HepG2 (cell line): ENCODE results near the gene OR2T10. TPM values are rescaled to one million over a fixed set of nuclear protein-coding genes. Genes with fewer than 3 reads are reported as not detected.

ENCODE experiments used
- ATAC-seq: fragments of 200-7000 bp; cut with Tn5 transposase; 3 replicates; pipeline ENCODE4 v1.9.1; 2020; ENCODE audit warnings: mild to moderate bottlenecking, moderate library complexity
- BruUV-seq: library from RNA; stranded (reverse); fragments of 400-500 nt; replicated peaks from 2 replicates; lab custom pipeline; 2021; lab: Mats Ljungman, UMichigan
- CTCF ChIA-PET: fragments of 300-600 bp; formaldehyde crosslinking; extraction: SDS; loops from one replicate; lab custom pipeline; 2021; ENCODE audit warnings: low total read pairs, inconsistent platforms, low intra/inter-chr PET ratio; lab: Yijun Ruan, JAX
- POLR2A ChIA-PET: fragments of 350-600 bp; sonication (Branson Sonifier 250); formaldehyde crosslinking; loops from one replicate; lab custom pipeline; 2020; ENCODE audit warnings: antibody characterized with exemption, inconsistent platforms; lab: Yijun Ruan, JAX
- DNase-seq: peaks from one replicate; pipeline ENCODE4 v3.0.0-alpha.2; 2015; ENCODE audit warnings: low spot score
- FAIRE-seq: peaks from 3 replicates; lab custom pipeline; 2011; peaks lifted over from hg19 to GRCh38; lab: Jason Lieb, UNC
- H2AFZ ChIP-seq: one replicate; pipeline ENCODE4 v1.6.1; 2011; ENCODE audit warnings: low read length, inconsistent platforms
- H3K27ac ChIP-seq: fragments of 300-600 bp; 3 replicates; pipeline ENCODE4 v1.8.0; 2011; ENCODE audit warnings: mixed run types, mild to moderate bottlenecking, mixed read lengths, low read length, inconsistent platforms; ENCODE audit not compliant: insufficient read depth; ENCODE audit errors: extremely low read length
- H3K27me3 ChIP-seq, 2 experiments: fragments of 200-600 bp in 1 of 2; 2 replicates in 1 of 2; 3 replicates in 1 of 2; pipeline versions ENCODE4 v1.6.0 to v1.8.0; 2011; ENCODE audit warnings: low read length in 2 of 2, mild to moderate bottlenecking in 2 of 2, moderate library complexity in 2 of 2, inconsistent platforms in 1 of 2; ENCODE audit not compliant: insufficient read depth in 2 of 2, control insufficient read depth in 1 of 2
- H3K36me3 ChIP-seq, 2 experiments: fragments of 200-600 bp in 1 of 2; replicated peaks in 1 of 2; 2 replicates in 1 of 2; 3 replicates in 1 of 2; pipeline versions ENCODE4 v1.5.1 to v1.8.0; 2011; ENCODE audit warnings: low read length in 2 of 2, inconsistent platforms in 1 of 2; ENCODE audit not compliant: insufficient read depth in 2 of 2, control insufficient read depth in 1 of 2
- H3K4me1 ChIP-seq: 2 replicates; pipeline ENCODE4 v1.5.1; 2012; ENCODE audit warnings: low read length, inconsistent platforms; ENCODE audit not compliant: insufficient read depth
- H3K4me2 ChIP-seq: 2 replicates; pipeline ENCODE4 v1.6.0; 2011; ENCODE audit warnings: low read depth, low read length, inconsistent platforms
- H3K4me3 ChIP-seq, 3 experiments: fragments of 200-600 bp in 1 of 3; sonication (generic), shearing (Covaris generic) in 1 of 3; replicated peaks in 1 of 3; 2 replicates each; pipeline ENCODE4 v1.5.1; 2011 to 2016; ENCODE audit warnings: low read length in 3 of 3, inconsistent platforms in 2 of 3, low read depth in 2 of 3, mild to moderate bottlenecking in 2 of 3, control low read depth in 1 of 3, mixed read lengths in 1 of 3; ENCODE audit not compliant: insufficient read depth in 1 of 3
- H3K79me2 ChIP-seq: one replicate; pipeline ENCODE4 v1.6.1; 2011; ENCODE audit warnings: low read length, inconsistent platforms; ENCODE audit not compliant: insufficient read depth
- H3K9ac ChIP-seq: 2 replicates; pipeline ENCODE4 v1.6.0; 2011; ENCODE audit warnings: mild to moderate bottlenecking, low read depth, low read length, inconsistent platforms; ENCODE audit not compliant: insufficient read depth
- H3K9me3 ChIP-seq: 2 replicates; pipeline ENCODE4 v1.5.1; 2012; ENCODE audit warnings: mild to moderate bottlenecking, low read length
- H4K20me1 ChIP-seq: 2 replicates; pipeline ENCODE4 v1.6.0; 2011; ENCODE audit warnings: inconsistent platforms, mild to moderate bottlenecking, low read length, moderate library complexity; ENCODE audit not compliant: insufficient read depth
- FOXJ3 ChIP-seq: sonication (generic); formaldehyde crosslinking; IDR thresholded peaks from 2 replicates; pipeline ENCODE4 v1.4.0; 2020; ENCODE audit warnings: missing genetic modification reagents, mild to moderate bottlenecking, borderline replicate concordance
- GFI1 ChIP-seq: sonication (generic); formaldehyde crosslinking; IDR thresholded peaks from 2 replicates; pipeline ENCODE4 v1.5.0; 2020; ENCODE audit warnings: missing genetic modification reagents, mild to moderate bottlenecking, borderline replicate concordance
- HNRNPH1 ChIP-seq: fragments of 200-400 bp; formaldehyde crosslinking; optimal IDR thresholded peaks from 2 replicates; pipeline ENCODE3; 2017; ENCODE audit warnings: mild to moderate bottlenecking, low read depth, low read length
- HNRNPUL1 ChIP-seq: fragments of 200-400 bp; formaldehyde crosslinking; IDR thresholded peaks from 2 replicates; pipeline ENCODE4 v1.6.1; 2017; ENCODE audit warnings: low read depth, mild to moderate bottlenecking, low read length, moderate library complexity
- KDM5B ChIP-seq: sonication (generic); formaldehyde crosslinking; IDR thresholded peaks from 2 replicates; pipeline ENCODE4 v1.4.0; 2020; ENCODE audit warnings: missing genetic modification reagents, mild to moderate bottlenecking, borderline replicate concordance
- KLF13 ChIP-seq: sonication (generic); formaldehyde crosslinking; IDR thresholded peaks from 2 replicates; pipeline ENCODE4 v1.4.0; 2020; ENCODE audit warnings: mild to moderate bottlenecking, missing genetic modification reagents
- MATR3 ChIP-seq: sonication (generic); formaldehyde crosslinking; IDR thresholded peaks from 2 replicates; pipeline ENCODE4 v1.4.0; 2020; ENCODE audit warnings: missing genetic modification reagents
- NCOA1 ChIP-seq: sonication (generic); formaldehyde crosslinking; IDR thresholded peaks from 2 replicates; pipeline ENCODE4 v1.9.0; 2021; ENCODE audit warnings: missing genetic modification reagents
- NFIB ChIP-seq: sonication (generic); formaldehyde crosslinking; IDR thresholded peaks from 2 replicates; pipeline ENCODE4 v1.9.0; 2021; ENCODE audit warnings: missing genetic modification reagents, mild to moderate bottlenecking, borderline replicate concordance
- ZBTB42 ChIP-seq: sonication (generic); formaldehyde crosslinking; IDR thresholded peaks from 2 replicates; pipeline ENCODE4 v1.5.0; 2020; ENCODE audit warnings: mild to moderate bottlenecking, missing genetic modification reagents
- ZNF546 ChIP-seq: sonication (generic); formaldehyde crosslinking; conservative IDR thresholded peaks from 2 replicates; pipeline ENCODE4 v1.8.1; 2023; ENCODE audit warnings: mild to moderate bottlenecking, missing genetic modification reagents
- ZZZ3 ChIP-seq: sonication (generic); formaldehyde crosslinking; IDR thresholded peaks from 2 replicates; pipeline ENCODE4 v1.4.0; 2020; ENCODE audit warnings: missing genetic modification reagents, mild to moderate bottlenecking, borderline replicate concordance
- WGBS: methylation state at CpG from one replicate; pipeline ENCODE4 v1.1.6; 2017; ENCODE audit warnings: low lambda C conversion rate; 5-methylcytosine and 5-hydroxymethylcytosine counted together
- in situ Hi-C: cut with HindIII; loops from 2 replicates; pipeline ENCODE4 v1.10.0; 2017; ENCODE audit warnings: low pct_unique_long_range_greater_than_20kb; ENCODE audit not compliant: extremely low pct_ligation_motif_present
- intact Hi-C: fragments of 100-400 bp; cut with micrococcal nuclease; formaldehyde crosslinking; loops from one replicate; pipeline ENCODE4 v1.10.0; 2022; ENCODE audit not compliant: unreplicated experiment
- polyA plus RNA-seq, 8 experiments: library from polyadenylated mRNA; depleted of rRNA in 3 of 8; stranded (reverse) in 7 of 8; unstranded in 1 of 8; fragments of >200 nt; fragmentation: Illumina TruSeq in 4 of 8; extraction: Trizol in 4 of 8; gene quantifications; 2 replicates each; pipeline versions ENCODE4 v1.2.1 to v1.2.3, GENCODE V29; 2011 to 2016; ENCODE audit warnings: low read depth in 4 of 8, missing spikeins in 1 of 8, mixed read lengths in 1 of 8; ENCODE audit not compliant: insufficient read depth in 1 of 8
- total RNA-seq, 5 experiments: library from RNA; depleted of rRNA; stranded (reverse); fragments of >200 nt; fragmentation: Illumina TruSeq; extraction: Trizol; gene quantifications; 2 replicates each; pipeline ENCODE4 v1.2.3, GENCODE V29; 2016; ENCODE audit warnings: low read depth in 1 of 5
- TF ChIP-seq, protein P1 (sequence below): sonication (generic); formaldehyde crosslinking; conservative IDR thresholded peaks from 2 replicates; pipeline ENCODE4 v1.4.0; 2020; ENCODE audit warnings: mild to moderate bottlenecking, missing genetic modification reagents, moderate library complexity
- TF ChIP-seq, protein P2 (sequence below): sonication (generic); formaldehyde crosslinking; conservative IDR thresholded peaks from 2 replicates; pipeline ENCODE4 v1.8.1; 2023; ENCODE audit warnings: missing genetic modification reagents

OR2T10 gene
- total and polyA plus RNA-seq, 2 of the 13 experiments (the other 11 are each of a cell fraction or from before 2014, with no cell fraction given): not detected

DNA sequence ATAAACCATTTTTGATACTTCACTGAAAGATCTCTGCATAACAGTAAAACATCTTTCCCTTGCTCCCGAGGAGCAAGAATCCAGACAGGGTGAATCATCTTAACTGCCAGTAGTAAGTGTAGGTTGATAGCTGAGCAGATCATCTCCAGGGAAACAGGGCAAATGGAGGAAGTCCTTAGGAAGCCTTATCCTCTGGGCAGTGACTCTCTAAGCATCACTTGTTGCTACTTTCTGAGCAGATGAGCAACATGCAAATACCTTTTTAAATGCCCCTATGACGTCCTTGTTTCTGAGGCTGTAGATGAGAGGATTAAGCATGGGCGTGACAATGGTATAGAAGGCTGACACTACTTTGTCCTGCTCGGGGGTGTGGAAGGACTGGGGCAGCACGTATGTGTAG is 28.5 kb upstream of the OR2T10 start (continued):
- no peak for TF ChIP-seq HNRNPUL1
- TF ChIP-seq ZZZ3 (CRISPR knock-in tag): no peak
- no peak for TF ChIP-seq GFI1 (CRISPR knock-in tag)
- no peak for TF ChIP-seq KDM5B (CRISPR knock-in tag)
- no peak for TF ChIP-seq NCOA1 (CRISPR knock-in tag)
- TF ChIP-seq ZBTB42 (CRISPR knock-in tag): no peak

DNA sequence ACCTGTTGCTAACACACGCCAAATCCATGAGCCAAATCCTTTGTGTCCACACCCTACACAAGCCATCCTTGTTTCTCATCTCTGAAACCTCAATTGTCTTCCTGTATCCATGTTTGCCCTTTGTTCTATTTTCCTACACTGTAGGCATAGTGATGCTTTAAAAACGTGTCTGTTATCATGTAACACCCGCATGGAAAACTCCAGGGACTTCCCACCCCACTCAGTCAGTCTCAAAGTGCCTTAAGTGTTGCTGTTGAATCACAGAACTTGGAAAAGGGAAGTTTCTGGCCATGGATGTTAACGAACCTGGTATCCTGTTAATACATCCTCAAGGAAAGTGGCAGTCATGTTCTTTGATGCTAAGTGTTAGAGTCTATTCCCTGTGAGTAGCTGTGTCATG is 27.7 kb upstream of the OR2T10 start:
- no peaks in the 10 kb centered on the region for H3K4me1 ChIP-seq
- TF ChIP-seq HNRNPH1 (no peak), FOXJ3 (CRISPR knock-in tag) (no peak), MATR3 (CRISPR knock-in tag) (no peak), NFIB (CRISPR knock-in tag) (no peak), KLF13 (no peak), ZNF546 (CRISPR knock-in tag) (no peak)
- TF ChIP-seq, protein P1, sequence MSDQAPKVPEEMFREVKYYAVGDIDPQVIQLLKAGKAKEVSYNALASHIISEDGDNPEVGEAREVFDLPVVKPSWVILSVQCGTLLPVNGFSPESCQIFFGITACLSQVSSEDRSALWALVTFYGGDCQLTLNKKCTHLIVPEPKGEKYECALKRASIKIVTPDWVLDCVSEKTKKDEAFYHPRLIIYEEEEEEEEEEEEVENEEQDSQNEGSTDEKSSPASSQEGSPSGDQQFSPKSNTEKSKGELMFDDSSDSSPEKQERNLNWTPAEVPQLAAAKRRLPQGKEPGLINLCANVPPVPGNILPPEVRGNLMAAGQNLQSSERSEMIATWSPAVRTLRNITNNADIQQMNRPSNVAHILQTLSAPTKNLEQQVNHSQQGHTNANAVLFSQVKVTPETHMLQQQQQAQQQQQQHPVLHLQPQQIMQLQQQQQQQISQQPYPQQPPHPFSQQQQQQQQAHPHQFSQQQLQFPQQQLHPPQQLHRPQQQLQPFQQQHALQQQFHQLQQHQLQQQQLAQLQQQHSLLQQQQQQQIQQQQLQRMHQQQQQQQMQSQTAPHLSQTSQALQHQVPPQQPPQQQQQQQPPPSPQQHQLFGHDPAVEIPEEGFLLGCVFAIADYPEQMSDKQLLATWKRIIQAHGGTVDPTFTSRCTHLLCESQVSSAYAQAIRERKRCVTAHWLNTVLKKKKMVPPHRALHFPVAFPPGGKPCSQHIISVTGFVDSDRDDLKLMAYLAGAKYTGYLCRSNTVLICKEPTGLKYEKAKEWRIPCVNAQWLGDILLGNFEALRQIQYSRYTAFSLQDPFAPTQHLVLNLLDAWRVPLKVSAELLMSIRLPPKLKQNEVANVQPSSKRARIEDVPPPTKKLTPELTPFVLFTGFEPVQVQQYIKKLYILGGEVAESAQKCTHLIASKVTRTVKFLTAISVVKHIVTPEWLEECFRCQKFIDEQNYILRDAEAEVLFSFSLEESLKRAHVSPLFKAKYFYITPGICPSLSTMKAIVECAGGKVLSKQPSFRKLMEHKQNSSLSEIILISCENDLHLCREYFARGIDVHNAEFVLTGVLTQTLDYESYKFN (CRISPR knock-in tag): no peak
- TF ChIP-seq, protein P2, sequence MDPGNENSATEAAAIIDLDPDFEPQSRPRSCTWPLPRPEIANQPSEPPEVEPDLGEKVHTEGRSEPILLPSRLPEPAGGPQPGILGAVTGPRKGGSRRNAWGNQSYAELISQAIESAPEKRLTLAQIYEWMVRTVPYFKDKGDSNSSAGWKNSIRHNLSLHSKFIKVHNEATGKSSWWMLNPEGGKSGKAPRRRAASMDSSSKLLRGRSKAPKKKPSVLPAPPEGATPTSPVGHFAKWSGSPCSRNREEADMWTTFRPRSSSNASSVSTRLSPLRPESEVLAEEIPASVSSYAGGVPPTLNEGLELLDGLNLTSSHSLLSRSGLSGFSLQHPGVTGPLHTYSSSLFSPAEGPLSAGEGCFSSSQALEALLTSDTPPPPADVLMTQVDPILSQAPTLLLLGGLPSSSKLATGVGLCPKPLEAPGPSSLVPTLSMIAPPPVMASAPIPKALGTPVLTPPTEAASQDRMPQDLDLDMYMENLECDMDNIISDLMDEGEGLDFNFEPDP (CRISPR knock-in tag): no peak
- H3K4me2 ChIP-seq: no peak overlapping the region
- H3K36me3 ChIP-seq: no peaks in the 10 kb centered on the region
- H4K20me1 ChIP-seq: no peaks in the 10 kb centered on the region
- no peak overlapping the region for H3K27ac ChIP-seq
- H3K4me3 ChIP-seq: no peak overlapping the region
- H3K9me3 ChIP-seq: no peaks in the 10 kb centered on the region
- no peak for FAIRE-seq
- no peaks in the 10 kb centered on the region; a peak in 1 of 5 replicates for H3K27me3 ChIP-seq
- 21% methylated on average over 4 of the region's 4 CpGs for WGBS
- DNase-seq: no peak
- no TSS peak for BruUV-seq
- H3K79me2 ChIP-seq: no peaks in the 10 kb centered on the region
- in situ Hi-C loops (loop anchor here (10.0 kb wide), 1 partner anchor 70 kb away; no protein-coding TSS in a partner anchor), intact Hi-C loops (no loop called here)
- ATAC-seq: no peak
- ChIA-PET POLR2A (no interaction called here), CTCF (no interaction called here)
- no peak overlapping the region for H2AFZ ChIP-seq
- H3K9ac ChIP-seq: no peak overlapping the region
